ENCODE results near the gene GPR162.

The GPR162 gene

GRCh38 chr12:6821591-6822425, at the start of gene GPR162:
TSS of gene GPR162 (plus strand) at chr12:6821821. CDS start at chr12:6823899, 2,078 bp downstream.
- no peak for DNase-seq (ENCODE audit: low read depth)

GRCh38 chr12:6772331-6772695, 49.3 kb upstream of the GPR162 start, which contains the start of gene LAG3:
TSS of gene LAG3 (plus strand) at chr12:6772520. CDS start at chr12:6772853, 333 bp downstream.
- DNase-seq (ENCODE audit: low read depth), result peak; percentile 64

- DNase-seq (ENCODE audit: low read depth), result no peak
Observed at GRCh38 chr12:6772726-6773589, 48.7 kb upstream of the GPR162 start.

- peak; percentile 65 for DNase-seq (ENCODE audit: low read depth)
Observed at GRCh38 chr12:6773590-6774351, 47.9 kb upstream of the GPR162 start.

GRCh38 chr12:6774499-6775062, 47.0 kb upstream of the GPR162 start:
- no peak for DNase-seq (ENCODE audit: low read depth)

- no peak for DNase-seq (ENCODE audit: low read depth)
Observed at GRCh38 chr12:6775185-6776174, 46.1 kb upstream of the GPR162 start.

- no peak for DNase-seq (ENCODE audit: low read depth)
Observed at GRCh38 chr12:6777386-6777785, 44.2 kb upstream of the GPR162 start.

GRCh38 chr12:6778217-6778573, 43.4 kb upstream of the GPR162 start:
- DNase-seq (ENCODE audit: low read depth), result no peak

GRCh38 chr12:6778574-6779550, 42.8 kb upstream of the GPR162 start:
- DNase-seq (ENCODE audit: low read depth), result peak; percentile 83

- no peak for DNase-seq (ENCODE audit: low read depth)
Observed at GRCh38 chr12:6779708-6780432, 41.8 kb upstream of the GPR162 start.

- DNase-seq (ENCODE audit: low read depth), result no peak
Observed at GRCh38 chr12:6780573-6780972, 41.0 kb upstream of the GPR162 start.

- no peak for DNase-seq (ENCODE audit: low read depth)
Observed at GRCh38 chr12:6782119-6782518, 39.5 kb upstream of the GPR162 start.

- DNase-seq (ENCODE audit: low read depth), result no peak
Observed at GRCh38 chr12:6782850-6783566, 38.6 kb upstream of the GPR162 start.

GRCh38 chr12:6783828-6784227, 37.8 kb upstream of the GPR162 start:
- no peak for DNase-seq (ENCODE audit: low read depth)

- DNase-seq (ENCODE audit: low read depth), result no peak
Observed at GRCh38 chr12:6784296-6784695, 37.3 kb upstream of the GPR162 start.

GRCh38 chr12:6784761-6785160, 36.9 kb upstream of the GPR162 start:
- no peak for DNase-seq (ENCODE audit: low read depth)

- DNase-seq (ENCODE audit: low read depth), result no peak
Observed at GRCh38 chr12:6786416-6787094, 35.1 kb upstream of the GPR162 start.

- no peak for DNase-seq (ENCODE audit: low read depth)
Observed at GRCh38 chr12:6787309-6787708, 34.3 kb upstream of the GPR162 start.

Data from activated T-cell treated with anti-CD3 and anti-CD28 coated beads for 48 hours (primary cell).